Ishikawa (cell line): ENCODE results near the gene NOCT.

Experiments used
- CEBPB ChIP-seq: IDR thresholded peaks from 2 replicates; pipeline ENCODE4 v1.6.1; 2012
- CREB1 ChIP-seq: IDR thresholded peaks from 2 replicates; pipeline ENCODE4 v1.6.1; 2012; ENCODE audit warnings: low read depth
- EGR1 ChIP-seq: IDR thresholded peaks from 2 replicates; pipeline ENCODE4 v1.6.1; 2012
- FOXM1 ChIP-seq: IDR thresholded peaks from 2 replicates; pipeline ENCODE4 v1.6.1; 2012; ENCODE audit warnings: low read depth, borderline replicate concordance
- TAF1 ChIP-seq: IDR thresholded peaks from 2 replicates; pipeline ENCODE4 v1.6.1; 2012; ENCODE audit warnings: low read depth, mild to moderate bottlenecking
- YY1 ChIP-seq: IDR thresholded peaks from 2 replicates; pipeline ENCODE4 v1.6.1; 2012; ENCODE audit warnings: low read depth
- TF ChIP-seq, protein P1 (sequence below): IDR thresholded peaks from 2 replicates; pipeline ENCODE4 v1.6.1; 2012; ENCODE audit warnings: low read depth, mild to moderate bottlenecking
- TF ChIP-seq, protein P2 (sequence below): IDR thresholded peaks from 2 replicates; pipeline ENCODE4 v1.6.1; 2012

DNA sequence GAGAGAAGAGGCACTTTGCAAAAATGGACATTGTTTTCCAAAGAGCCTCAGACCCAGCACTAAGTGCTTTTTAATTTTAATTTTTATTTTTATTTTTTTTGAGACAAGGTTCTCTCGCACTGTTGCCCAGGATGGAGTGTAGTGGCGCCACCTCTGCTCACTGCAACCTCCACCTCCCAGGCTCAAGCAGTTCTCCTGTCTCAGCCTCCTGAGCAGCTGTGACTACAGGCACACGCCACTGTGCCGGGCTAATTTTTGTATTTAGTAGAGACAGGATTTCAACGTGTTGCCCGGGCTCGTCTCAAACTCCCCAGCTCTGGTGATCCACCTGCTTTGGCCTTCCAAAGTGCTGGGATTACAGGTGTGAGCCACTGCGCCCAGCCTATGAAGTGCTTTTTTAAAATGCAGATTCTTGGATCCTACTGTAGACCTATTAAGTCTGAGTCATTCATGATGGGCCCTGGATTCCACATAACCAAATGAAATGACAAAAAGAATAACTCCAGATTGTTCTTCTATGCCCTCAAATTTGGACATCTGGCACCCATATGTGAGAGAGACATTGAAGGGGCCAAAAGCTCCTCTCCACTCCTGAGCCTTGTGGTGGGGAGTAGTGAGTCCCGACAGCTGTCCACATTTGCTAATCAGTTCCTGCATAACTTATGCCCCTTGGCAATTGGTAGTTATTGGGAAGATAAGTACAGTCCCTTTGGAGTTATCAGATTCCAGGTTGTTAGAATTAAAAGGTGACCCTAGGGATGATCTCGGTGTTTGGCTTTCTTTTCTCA is 3.6 kb downstream of the NOCT start:
- TF ChIP-seq TAF1 = no peak
- TF ChIP-seq, protein P1, sequence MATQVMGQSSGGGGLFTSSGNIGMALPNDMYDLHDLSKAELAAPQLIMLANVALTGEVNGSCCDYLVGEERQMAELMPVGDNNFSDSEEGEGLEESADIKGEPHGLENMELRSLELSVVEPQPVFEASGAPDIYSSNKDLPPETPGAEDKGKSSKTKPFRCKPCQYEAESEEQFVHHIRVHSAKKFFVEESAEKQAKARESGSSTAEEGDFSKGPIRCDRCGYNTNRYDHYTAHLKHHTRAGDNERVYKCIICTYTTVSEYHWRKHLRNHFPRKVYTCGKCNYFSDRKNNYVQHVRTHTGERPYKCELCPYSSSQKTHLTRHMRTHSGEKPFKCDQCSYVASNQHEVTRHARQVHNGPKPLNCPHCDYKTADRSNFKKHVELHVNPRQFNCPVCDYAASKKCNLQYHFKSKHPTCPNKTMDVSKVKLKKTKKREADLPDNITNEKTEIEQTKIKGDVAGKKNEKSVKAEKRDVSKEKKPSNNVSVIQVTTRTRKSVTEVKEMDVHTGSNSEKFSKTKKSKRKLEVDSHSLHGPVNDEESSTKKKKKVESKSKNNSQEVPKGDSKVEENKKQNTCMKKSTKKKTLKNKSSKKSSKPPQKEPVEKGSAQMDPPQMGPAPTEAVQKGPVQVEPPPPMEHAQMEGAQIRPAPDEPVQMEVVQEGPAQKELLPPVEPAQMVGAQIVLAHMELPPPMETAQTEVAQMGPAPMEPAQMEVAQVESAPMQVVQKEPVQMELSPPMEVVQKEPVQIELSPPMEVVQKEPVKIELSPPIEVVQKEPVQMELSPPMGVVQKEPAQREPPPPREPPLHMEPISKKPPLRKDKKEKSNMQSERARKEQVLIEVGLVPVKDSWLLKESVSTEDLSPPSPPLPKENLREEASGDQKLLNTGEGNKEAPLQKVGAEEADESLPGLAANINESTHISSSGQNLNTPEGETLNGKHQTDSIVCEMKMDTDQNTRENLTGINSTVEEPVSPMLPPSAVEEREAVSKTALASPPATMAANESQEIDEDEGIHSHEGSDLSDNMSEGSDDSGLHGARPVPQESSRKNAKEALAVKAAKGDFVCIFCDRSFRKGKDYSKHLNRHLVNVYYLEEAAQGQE = no peak
- TF ChIP-seq, protein P2, sequence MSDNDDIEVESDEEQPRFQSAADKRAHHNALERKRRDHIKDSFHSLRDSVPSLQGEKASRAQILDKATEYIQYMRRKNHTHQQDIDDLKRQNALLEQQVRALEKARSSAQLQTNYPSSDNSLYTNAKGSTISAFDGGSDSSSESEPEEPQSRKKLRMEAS = no peak
- TF ChIP-seq CEBPB = no peak
- TF ChIP-seq EGR1 = no peak
- TF ChIP-seq CREB1 = no peak
- no peak for TF ChIP-seq YY1
- TF ChIP-seq FOXM1 = no peak
